H9 (cell line): Measurements from ENCODE around the gene C10orf71. TPM values are rescaled to one million over a fixed set of nuclear protein-coding genes. Genes with fewer than 3 reads are reported as not detected.

Experiments
- DNase-seq: peaks from one replicate; pipeline ENCODE4 v3.0.0-alpha.2; 2017
- H2AFZ ChIP-seq: one replicate; pipeline ENCODE4 v1.6.1; 2013; ENCODE audit warnings: mild to moderate bottlenecking, low read length, control low read depth, moderate library complexity
- H2AK5ac ChIP-seq: 2 replicates; pipeline ENCODE4 v1.6.1; 2013; ENCODE audit warnings: low read length, control low read depth, mixed read lengths; ENCODE audit not compliant: insufficient read length
- H2BK120ac ChIP-seq: one replicate; pipeline ENCODE4 v1.6.1; 2013; ENCODE audit warnings: low read depth, mild to moderate bottlenecking, low read length, control low read depth, inconsistent platforms; ENCODE audit not compliant: poor library complexity, severe bottlenecking
- H2BK12ac ChIP-seq: 2 replicates; pipeline ENCODE4 v1.6.1; 2013; ENCODE audit warnings: low read length, control low read depth, mixed read lengths, low read depth; ENCODE audit not compliant: insufficient read length
- H2BK15ac ChIP-seq: 2 replicates; pipeline ENCODE4 v1.6.1; 2013; ENCODE audit warnings: low read depth, low read length, control low read depth
- H2BK20ac ChIP-seq: one replicate; pipeline ENCODE4 v1.6.1; 2013; ENCODE audit warnings: low read depth, mild to moderate bottlenecking, low read length, control low read depth, inconsistent platforms; ENCODE audit not compliant: poor library complexity, severe bottlenecking
- H2BK5ac ChIP-seq: 2 replicates; pipeline ENCODE4 v1.6.1; 2013; ENCODE audit warnings: low read length, control low read depth, mixed read lengths; ENCODE audit not compliant: insufficient read length
- H3K14ac ChIP-seq: 2 replicates; pipeline ENCODE4 v1.6.1; 2013; ENCODE audit warnings: low read length, control low read depth; ENCODE audit not compliant: insufficient read depth
- H3K18ac ChIP-seq: 2 replicates; pipeline ENCODE4 v1.6.1; 2013; ENCODE audit warnings: low read depth, mild to moderate bottlenecking, mixed read lengths, low read length, control low read depth; ENCODE audit not compliant: insufficient read length
- H3K23ac ChIP-seq: 2 replicates; pipeline ENCODE4 v1.6.1; 2013; ENCODE audit warnings: low read length, control low read depth, mixed read lengths, low read depth; ENCODE audit not compliant: insufficient read length
- H3K23me2 ChIP-seq: 2 replicates; pipeline ENCODE4 v1.6.1; 2013; ENCODE audit warnings: low read depth, mild to moderate bottlenecking, mixed read lengths, low read length, control low read depth; ENCODE audit not compliant: insufficient read length, poor library complexity, severe bottlenecking
- H3K27ac ChIP-seq: 2 replicates; pipeline ENCODE4 v1.5.1; 2013; ENCODE audit warnings: low read length, control low read depth, mixed read lengths, low read depth; ENCODE audit not compliant: insufficient read length
- H3K27me3 ChIP-seq: 2 replicates; pipeline ENCODE4 v1.6.1; 2013; ENCODE audit warnings: low read length, control low read depth, inconsistent platforms; ENCODE audit not compliant: insufficient read depth
- H3K4ac ChIP-seq: 2 replicates; pipeline ENCODE4 v1.6.1; 2013; ENCODE audit warnings: low read depth, mild to moderate bottlenecking, control low read depth, inconsistent platforms, low read length, moderate library complexity
- H3K4me1 ChIP-seq: 2 replicates; pipeline ENCODE4 v1.6.1; 2013; ENCODE audit warnings: low read length, control low read depth, inconsistent platforms; ENCODE audit not compliant: insufficient read depth
- H3K4me2 ChIP-seq: 2 replicates; pipeline ENCODE4 v1.6.1; 2013; ENCODE audit warnings: low read length, control low read depth, mixed read lengths; ENCODE audit not compliant: insufficient read length, insufficient read depth
- H3K56ac ChIP-seq: 2 replicates; pipeline ENCODE4 v1.6.1; 2013; ENCODE audit warnings: low read depth, mild to moderate bottlenecking, mixed read lengths, low read length, control low read depth; ENCODE audit not compliant: insufficient read length
- H3K79me1 ChIP-seq: 2 replicates; pipeline ENCODE4 v1.6.1; 2013; ENCODE audit warnings: low read depth, mild to moderate bottlenecking, moderate library complexity, low read length, control low read depth, inconsistent platforms; ENCODE audit not compliant: insufficient read depth, poor library complexity, severe bottlenecking
- H3K79me2 ChIP-seq: 2 replicates; pipeline ENCODE4 v1.6.1; 2013; ENCODE audit warnings: low read length, control low read depth, inconsistent platforms; ENCODE audit not compliant: insufficient read depth
- H3K9ac ChIP-seq: 2 replicates; pipeline ENCODE4 v1.6.1; 2013; ENCODE audit warnings: low read length, control low read depth, mixed read lengths; ENCODE audit not compliant: insufficient read length; ENCODE audit errors: extremely low read depth
- H3K9me3 ChIP-seq: one replicate; pipeline ENCODE4 v1.6.1; 2013; ENCODE audit warnings: low read depth, low read length, inconsistent platforms; ENCODE audit not compliant: control insufficient read depth
- H3T11ph ChIP-seq: one replicate; pipeline ENCODE4 v1.6.1; 2013; ENCODE audit warnings: mild to moderate bottlenecking, low read length, control low read depth, inconsistent platforms
- H4K20me1 ChIP-seq: one replicate; pipeline ENCODE4 v1.6.1; 2013; ENCODE audit not compliant: control insufficient read depth, insufficient read length, insufficient read depth
- H4K5ac ChIP-seq: 2 replicates; pipeline ENCODE4 v1.6.1; 2013; ENCODE audit warnings: low read depth, mild to moderate bottlenecking, mixed read lengths, low read length, control low read depth; ENCODE audit not compliant: insufficient read length
- H4K8ac ChIP-seq: replicated peaks from 2 replicates; pipeline ENCODE4 v1.6.1; 2013; ENCODE audit warnings: low read length, control low read depth, mixed read lengths, low read depth; ENCODE audit not compliant: insufficient read length
- H4K91ac ChIP-seq: 2 replicates; pipeline ENCODE4 v1.6.1; 2013; ENCODE audit warnings: low read depth, mild to moderate bottlenecking, moderate library complexity, mixed read lengths, low read length, control low read depth; ENCODE audit not compliant: insufficient read length
- H3K27ac Mint-ChIP-seq, 3 experiments: 2 replicates in 2 of 3; 3 replicates in 1 of 3; pipeline ENCODE4 v1.8.0; 2020 to 2021; ENCODE audit warnings: mixed read lengths in 3 of 3, mild to moderate bottlenecking in 1 of 3, moderate library complexity in 1 of 3
- H3K27me3 Mint-ChIP-seq: 2 replicates; pipeline ENCODE4 v1.8.0; 2021; ENCODE audit warnings: low read depth, mild to moderate bottlenecking, moderate library complexity, mixed read lengths
- H3K36me3 Mint-ChIP-seq, 3 experiments: 2 replicates in 2 of 3; 3 replicates in 1 of 3; pipeline ENCODE4 v1.8.0; 2020 to 2021; ENCODE audit warnings: low read depth in 3 of 3, mixed read lengths in 3 of 3; ENCODE audit not compliant: insufficient read depth in 1 of 3
- H3K4me1 Mint-ChIP-seq, 2 experiments: 2 replicates each; pipeline ENCODE4 v1.8.0; 2020; ENCODE audit warnings: mixed read lengths in 2 of 2
- H3K4me3 Mint-ChIP-seq, 2 experiments: 2 replicates in 1 of 2; 3 replicates in 1 of 2; pipeline ENCODE4 v1.8.0; 2020 to 2021; ENCODE audit warnings: mild to moderate bottlenecking in 2 of 2, mixed read lengths in 2 of 2, moderate library complexity in 1 of 2
- H3K9me3 Mint-ChIP-seq, 2 experiments: 2 replicates in 1 of 2; 3 replicates in 1 of 2; pipeline ENCODE4 v1.8.0; 2020; ENCODE audit warnings: mild to moderate bottlenecking in 2 of 2, mixed read lengths in 2 of 2, moderate library complexity in 1 of 2
- CTCF ChIP-seq: fragments of 200-600 bp; sonication (generic); conservative IDR thresholded peaks from 3 replicates; pipeline ENCODE4 v1.8.0; 2021; ENCODE audit warnings: antibody characterized with exemption, mild to moderate bottlenecking
- WGBS: extraction: QIAGEN DNeasy Blood & Tissue Kit; methylation state at CpG from one replicate; pipeline ENCODE4 v1.1.7; 2013; ENCODE audit warnings: missing lambda C conversion rate, low lambda C conversion rate, mixed read lengths; ENCODE audit not compliant: insufficient read length; ENCODE audit errors: extremely low coverage; 5-methylcytosine and 5-hydroxymethylcytosine counted together
- total RNA-seq: library from RNA; stranded (reverse); gene quantifications from 2 replicates; pipeline ENCODE4 v1.2.1, GENCODE V29; 2021

The C10orf71 gene
- total RNA-seq, 1 experiment from 2014 or later = not detected

GRCh38 chr10:49357910-49358309 lies 58.9 kb downstream of the C10orf71 start:
- Histone ChIP-seq H3K27ac (no peak overlapping the region), H2AK5ac (no peak overlapping the region), H4K91ac (no peak overlapping the region), H2BK120ac (no peak overlapping the region), H2BK15ac (no peak overlapping the region), H3K9ac (no peak overlapping the region), H2AFZ (no peak overlapping the region), H3K23ac (no peak overlapping the region), H3K79me1 (no peaks in the 10 kb centered on the region), H3K27me3 (no peaks in the 10 kb centered on the region), H4K8ac (no peak overlapping the region), H4K20me1 (no peaks in the 10 kb centered on the region), H3K18ac (no peak overlapping the region), H3K4ac (no peak overlapping the region), H2BK20ac (no peak overlapping the region), H3K4me2 (no peak overlapping the region), H3K79me2 (no peaks in the 10 kb centered on the region), H2BK12ac (no peak overlapping the region), H3K4me1 (peaks cover 4% of the 10 kb centered on the region), H3K23me2 (no peaks in the 10 kb centered on the region), H3K56ac (no peak overlapping the region), H3T11ph (no peak overlapping the region), H3K14ac (no peak overlapping the region), H2BK5ac (no peak overlapping the region), H3K9me3 (no peaks in the 10 kb centered on the region), H4K5ac (no peak overlapping the region)
- H3K36me3 Mint-ChIP-seq = no peaks in the 10 kb centered on the region
- no peak for TF ChIP-seq CTCF
- no peak overlapping the region for H3K4me3 Mint-ChIP-seq
- no peak overlapping the region for H3K27ac Mint-ChIP-seq
- WGBS = no CpG with 5 or more reads among the region's 2 CpGs
- no peak for DNase-seq
- H3K4me1 Mint-ChIP-seq = peaks cover 9 to 10% of the 10 kb centered on the region in 2 experiments
- H3K9me3 Mint-ChIP-seq = peaks cover 0 to 2% of the 10 kb centered on the region in 2 experiments; a peak in 1 of 5 replicates
- H3K27me3 Mint-ChIP-seq = no peaks in the 10 kb centered on the region; the same call in 1 of the 2 replicates
